AG20443 (cell line): ENCODE measurements around the gene GAS6.
"Not testable (repeated sequence)": the region's sequence is repeated elsewhere in the genome, so short reads cannot be mapped to it uniquely, and the experiment has no call there.

Source experiments
- DNase-seq: peaks from one replicate; pipeline ENCODE4 v3.0.0; 2012; ENCODE audit warnings: low spot score, mixed read lengths

The GAS6 gene

GRCh38 chr13:113806104-113806471, 57.8 kb downstream of the GAS6 start:
- no peak for DNase-seq

- DNase-seq: no peak
These were observed 58.3 kb downstream of the GAS6 start for GRCh38 chr13:113805431-113806103.

GRCh38 chr13:113804703-113805430, 59.0 kb downstream of the GAS6 start:
- DNase-seq: no peak

GRCh38 chr13:113804017-113804702, 59.7 kb downstream of the GAS6 start:
- DNase-seq: no peak

GRCh38 chr13:113803409-113804016, 60.4 kb downstream of the GAS6 start:
- DNase-seq: no peak

GRCh38 chr13:113802761-113803160, 61.1 kb downstream of the GAS6 start:
- no peak for DNase-seq

- DNase-seq: peak; percentile 94
These were observed 61.8 kb downstream of the GAS6 start for GRCh38 chr13:113802090-113802531.

GRCh38 chr13:113801289-113801961, 62.5 kb downstream of the GAS6 start:
- no peak for DNase-seq

GRCh38 chr13:113800576-113800926, 63.3 kb downstream of the GAS6 start:
- DNase-seq: no peak

- no peak for DNase-seq
These were observed 65.6 kb downstream of the GAS6 start for GRCh38 chr13:113798200-113798811.

- no peak for DNase-seq
These were observed 66.8 kb downstream of the GAS6 start for GRCh38 chr13:113796964-113797676.

GRCh38 chr13:113796211-113796963, 67.5 kb downstream of the GAS6 start:
- DNase-seq: no peak

GRCh38 chr13:113795362-113795761, 68.5 kb downstream of the GAS6 start:
- not testable (repeated sequence) for DNase-seq

- DNase-seq: no peak
These were observed 69.1 kb downstream of the GAS6 start for GRCh38 chr13:113794764-113795173.

GRCh38 chr13:113794086-113794485, 69.8 kb downstream of the GAS6 start:
- DNase-seq: no peak

GRCh38 chr13:113793718-113794085, 70.2 kb downstream of the GAS6 start:
- DNase-seq: no peak

- DNase-seq: no peak
These were observed 70.8 kb downstream of the GAS6 start for GRCh38 chr13:113792886-113793717.

GRCh38 chr13:113792236-113792770, 71.6 kb downstream of the GAS6 start:
- no peak for DNase-seq

- DNase-seq: no peak
These were observed 72.1 kb downstream of the GAS6 start for GRCh38 chr13:113791761-113792160.
